ENCODE measurements around the gene PIEZO2.
"Not testable (repeated sequence)": the region's sequence is repeated elsewhere in the genome, so short reads cannot be mapped to it uniquely, and the experiment has no call there.

PIEZO2 gene

DNA sequence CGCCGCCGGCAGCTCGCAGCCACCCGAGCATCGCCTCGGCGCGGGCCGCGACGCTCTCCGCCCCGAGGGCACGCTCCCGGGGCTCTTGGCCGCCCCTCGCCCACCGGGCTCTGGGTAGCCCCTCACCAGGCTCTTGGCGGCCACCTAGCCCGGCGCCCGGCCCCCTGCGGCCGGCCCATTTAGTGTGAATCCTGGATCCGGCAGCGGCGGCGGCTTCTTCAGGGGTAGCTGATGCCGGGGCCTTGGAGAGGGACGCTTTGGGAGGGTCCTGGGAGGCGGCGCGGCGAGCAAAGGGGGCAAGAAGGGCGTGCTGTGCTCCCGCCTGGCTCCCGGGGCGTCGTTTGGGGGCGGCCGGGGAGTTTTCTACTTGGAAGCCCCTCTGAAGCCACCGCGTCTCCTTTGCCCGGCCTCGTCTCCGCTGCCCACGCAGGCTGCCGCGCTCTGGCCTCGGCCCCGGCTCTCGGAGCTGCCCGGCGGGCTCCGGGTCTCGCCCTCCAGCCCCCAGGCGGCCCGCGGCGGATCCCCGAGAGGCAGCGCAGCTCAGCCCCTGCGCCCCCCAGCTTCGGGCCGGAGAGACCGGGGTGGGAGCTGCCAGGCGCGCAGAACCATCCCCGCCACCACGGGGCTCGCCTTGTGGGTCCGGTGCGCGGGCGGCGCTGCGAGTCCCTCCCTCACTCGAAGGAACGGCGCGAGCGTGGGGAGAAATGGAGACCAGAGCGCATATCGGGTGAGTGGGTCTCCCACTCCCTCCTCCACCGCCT is 509 bp downstream of the PIEZO2 start:
- no peak for DNase-seq

DNA sequence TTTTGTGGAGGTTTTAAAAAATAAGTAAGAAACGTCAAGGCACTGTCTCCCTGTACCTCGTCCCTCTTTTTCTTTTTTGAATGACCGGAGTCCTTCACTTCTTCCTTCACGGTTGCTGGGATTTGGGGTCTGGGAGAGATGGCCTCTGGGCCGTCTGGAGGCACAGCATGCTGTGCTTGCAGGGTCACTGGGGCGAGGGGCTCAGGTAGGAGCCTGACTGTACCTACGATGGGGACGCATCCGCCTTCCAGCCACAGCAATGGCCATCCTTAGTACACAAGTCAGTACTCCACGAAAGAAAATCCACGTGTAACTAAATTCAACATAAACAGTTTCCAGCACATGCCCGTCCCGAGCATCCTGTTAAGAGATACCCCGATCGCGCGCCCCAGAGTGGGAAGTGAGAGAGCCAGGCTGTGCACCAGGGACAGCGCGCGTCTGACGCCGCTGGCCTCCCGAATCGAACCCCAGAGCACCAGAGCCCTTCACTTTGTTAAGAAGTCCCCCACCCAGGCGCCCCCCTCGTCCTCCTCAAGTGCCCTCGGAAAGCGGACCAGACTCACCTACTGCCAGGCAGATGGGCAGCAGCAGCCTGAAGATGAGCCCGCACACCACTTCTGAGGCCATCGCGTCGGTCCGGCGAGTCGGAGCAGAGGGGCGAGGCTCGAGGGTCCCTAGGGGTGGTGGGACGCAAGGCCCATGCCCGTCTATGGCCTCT is 1.2 kb downstream of the PIEZO2 start:
- no peak for DNase-seq

DNA sequence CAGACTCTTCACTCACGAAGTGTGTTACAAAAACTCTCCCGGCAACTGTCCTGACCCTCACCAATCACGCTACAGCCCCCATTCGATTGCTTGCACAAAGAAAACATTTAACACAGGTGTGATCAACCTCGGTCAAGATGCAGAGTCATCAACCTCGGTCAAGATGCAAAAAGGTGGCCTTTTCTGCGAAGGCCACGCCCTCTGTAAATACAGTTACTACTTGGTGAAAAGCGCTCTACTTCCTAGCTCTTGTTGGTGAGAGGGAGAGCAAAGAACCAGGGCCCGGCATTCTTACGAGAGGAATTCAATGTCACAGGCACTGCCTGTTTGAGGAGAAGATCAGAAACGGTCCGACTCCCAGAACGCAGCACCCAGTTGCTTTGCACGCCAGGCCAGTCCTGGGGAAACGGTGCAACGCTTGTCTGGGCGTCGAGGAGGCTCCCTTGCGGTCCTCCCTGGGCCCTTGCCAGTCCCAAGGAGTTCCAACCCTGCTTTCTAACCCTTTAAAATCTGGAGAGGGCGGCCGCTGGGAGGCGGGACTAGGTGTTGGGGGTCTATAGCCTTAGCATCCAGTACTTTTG is 1.9 kb downstream of the PIEZO2 start:
- no peak for DNase-seq

DNA sequence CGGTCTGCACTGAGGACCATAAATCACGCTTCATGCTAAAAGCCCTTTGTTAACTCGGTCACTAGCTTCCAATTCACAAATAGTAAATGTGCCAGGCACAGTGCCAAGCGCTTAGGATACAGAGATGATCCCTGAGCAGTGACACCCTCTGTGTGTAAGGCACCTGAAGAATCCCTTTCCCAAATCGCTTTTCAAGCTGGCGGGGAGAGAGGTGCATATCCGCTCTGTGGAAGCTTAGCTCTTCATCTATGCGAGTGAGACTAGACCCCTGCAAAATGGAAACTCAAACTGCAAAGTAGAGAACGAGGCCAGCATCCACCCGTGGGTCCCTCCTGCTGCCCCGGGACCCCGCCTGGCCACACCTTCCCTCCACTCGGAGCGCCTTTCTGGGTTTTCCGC is 2.4 kb downstream of the PIEZO2 start:
- no peak for DNase-seq

DNA sequence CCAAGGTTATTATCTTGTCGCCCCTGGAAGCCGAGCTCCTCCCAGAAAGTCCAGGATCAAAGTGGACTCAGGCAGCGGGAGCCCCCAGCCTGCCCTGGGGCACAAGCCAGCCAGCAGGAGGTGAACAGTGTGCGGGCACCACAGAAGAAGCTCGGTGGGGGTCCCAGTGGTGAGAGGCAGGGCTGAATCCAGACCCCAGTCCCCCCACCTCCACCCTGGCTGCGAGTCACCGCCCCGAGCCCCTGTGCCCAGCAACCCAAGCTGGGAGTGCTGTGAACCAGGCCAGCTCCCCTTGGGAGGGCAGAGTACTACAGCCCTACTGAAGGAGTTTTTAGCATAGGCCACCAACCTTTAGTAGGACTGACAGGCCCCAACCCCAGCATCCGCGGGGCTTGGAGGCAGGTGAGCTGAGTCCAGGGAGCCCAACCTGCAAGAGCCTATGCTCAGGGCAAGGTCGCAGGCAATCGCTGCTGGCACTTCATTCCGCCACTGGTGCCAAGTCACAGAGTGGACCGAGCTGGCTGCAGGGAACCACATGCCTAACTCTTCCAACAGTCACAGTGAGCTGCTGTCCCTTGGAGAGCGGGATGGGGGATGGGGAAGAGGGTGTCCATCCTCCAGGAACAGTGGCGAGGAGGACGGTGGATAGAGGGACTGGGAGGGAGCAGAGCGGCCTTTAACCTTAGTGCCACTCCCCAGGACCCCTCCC is 3.0 kb downstream of the PIEZO2 start:
- no peak for DNase-seq

DNA sequence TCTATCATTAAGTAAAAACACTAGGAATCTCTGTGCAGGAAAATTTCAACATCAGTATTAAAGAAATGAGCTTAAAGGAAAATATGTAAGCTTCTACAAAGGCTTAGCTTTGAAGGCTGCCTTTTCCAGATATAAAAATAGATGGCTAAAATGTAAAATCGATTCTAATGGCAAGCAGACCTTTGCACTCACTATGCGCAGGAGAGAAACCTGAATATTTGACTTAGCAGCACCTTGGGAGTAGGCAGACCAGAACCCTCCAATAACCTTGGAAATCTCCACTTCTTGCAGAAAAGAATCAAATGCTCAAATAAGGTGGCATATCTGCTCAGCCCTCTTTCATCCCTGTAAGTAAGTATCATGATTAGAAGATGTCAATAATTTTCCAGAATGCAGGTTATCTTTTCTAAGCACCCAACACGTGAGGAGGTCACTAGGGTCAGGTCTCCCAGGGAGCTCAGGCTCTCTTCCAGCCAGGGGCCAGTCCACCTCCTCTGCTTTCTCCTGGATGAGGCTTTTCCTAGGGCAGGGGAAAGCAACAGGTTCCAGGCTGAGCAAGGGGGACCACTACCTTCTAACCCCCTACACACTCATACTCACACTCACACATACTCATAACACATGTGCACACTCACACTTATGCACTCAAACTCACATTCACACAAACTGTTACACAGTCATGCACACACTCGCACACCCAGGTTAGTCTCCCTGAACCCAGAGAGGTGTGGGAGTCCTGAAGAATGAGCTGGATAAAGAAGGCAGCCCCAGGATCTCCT is 3.8 kb downstream of the PIEZO2 start:
- DNase-seq: no peak

DNA sequence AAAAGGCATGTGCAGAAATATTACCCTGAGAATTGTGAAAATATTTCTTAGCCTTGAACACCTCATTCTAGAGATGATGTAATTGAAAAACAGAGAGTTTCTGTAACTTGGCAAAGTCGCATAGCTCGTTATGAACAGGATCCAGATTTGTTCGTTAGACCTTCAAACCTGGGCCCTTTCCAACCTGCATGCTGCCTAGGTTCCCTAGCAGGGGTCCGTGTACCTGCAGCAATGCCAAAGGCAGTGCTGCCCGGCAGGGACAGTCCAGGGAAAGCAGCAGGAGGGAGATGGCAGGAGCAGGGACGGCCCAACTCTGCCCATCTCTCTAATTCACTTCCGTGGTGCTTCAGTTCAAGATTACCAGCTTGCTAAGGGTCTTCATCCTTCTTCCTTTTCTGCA is 12.0 kb downstream of the PIEZO2 start:
- no peak for DNase-seq

DNA sequence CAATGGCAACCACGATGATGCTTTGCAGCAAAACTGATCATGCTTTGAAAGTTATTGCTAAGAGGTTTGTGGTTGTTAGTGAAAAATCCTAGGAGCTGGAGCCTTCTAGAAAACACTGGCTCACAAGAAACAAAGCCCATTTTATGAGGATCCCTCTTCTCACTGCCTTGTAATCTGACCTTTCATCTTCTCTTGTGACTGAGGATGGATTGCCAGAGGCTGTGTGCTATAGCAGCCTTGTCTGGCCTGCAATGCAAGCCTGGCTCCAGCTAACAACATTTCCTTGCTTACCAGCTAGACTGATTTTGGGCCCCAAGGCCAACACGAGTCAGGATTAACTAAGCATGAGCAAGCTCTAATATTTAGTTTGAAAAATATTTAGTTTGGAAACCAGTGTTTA is 13.1 kb downstream of the PIEZO2 start:
- DNase-seq: no peak

DNA sequence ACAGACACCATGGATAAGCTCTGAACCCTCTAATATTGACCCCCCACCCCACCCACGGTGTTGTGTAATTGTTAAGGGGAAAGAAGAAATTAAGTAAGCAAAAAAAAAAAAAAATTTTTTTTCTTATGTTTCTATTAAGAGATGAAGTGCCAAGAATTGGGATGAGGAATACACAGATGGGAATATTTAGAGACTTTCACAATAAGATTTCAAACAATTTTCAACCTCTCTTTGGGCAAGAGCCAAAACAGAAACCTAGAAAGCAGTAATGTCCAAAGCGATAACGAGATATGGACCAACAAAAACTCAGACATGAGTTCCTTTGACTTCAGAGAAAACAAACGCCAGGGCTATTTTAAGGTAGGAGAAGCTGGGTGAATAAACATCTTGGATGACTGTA is 14.4 kb downstream of the PIEZO2 start:
- DNase-seq: no peak

DNA sequence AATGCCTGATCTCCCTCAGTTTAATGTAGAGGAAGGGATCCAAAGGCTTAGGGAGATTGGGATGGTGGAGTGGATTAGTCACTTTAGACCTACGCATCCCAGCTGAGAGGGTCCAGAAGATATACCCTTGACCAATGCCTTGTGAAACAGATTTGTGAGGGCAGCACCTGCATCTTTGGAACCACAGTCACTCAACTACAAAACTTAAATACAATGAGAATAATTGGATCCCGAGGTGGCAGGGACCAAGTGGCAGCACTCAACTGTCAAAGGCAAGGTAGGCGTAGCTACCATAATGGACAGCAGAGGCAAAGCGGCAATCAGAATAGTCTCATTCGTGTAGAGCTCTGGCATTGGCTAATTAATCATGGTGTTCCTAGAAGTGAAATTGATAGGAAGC is 20.3 kb downstream of the PIEZO2 start:
- not testable (repeated sequence) for DNase-seq

DNA sequence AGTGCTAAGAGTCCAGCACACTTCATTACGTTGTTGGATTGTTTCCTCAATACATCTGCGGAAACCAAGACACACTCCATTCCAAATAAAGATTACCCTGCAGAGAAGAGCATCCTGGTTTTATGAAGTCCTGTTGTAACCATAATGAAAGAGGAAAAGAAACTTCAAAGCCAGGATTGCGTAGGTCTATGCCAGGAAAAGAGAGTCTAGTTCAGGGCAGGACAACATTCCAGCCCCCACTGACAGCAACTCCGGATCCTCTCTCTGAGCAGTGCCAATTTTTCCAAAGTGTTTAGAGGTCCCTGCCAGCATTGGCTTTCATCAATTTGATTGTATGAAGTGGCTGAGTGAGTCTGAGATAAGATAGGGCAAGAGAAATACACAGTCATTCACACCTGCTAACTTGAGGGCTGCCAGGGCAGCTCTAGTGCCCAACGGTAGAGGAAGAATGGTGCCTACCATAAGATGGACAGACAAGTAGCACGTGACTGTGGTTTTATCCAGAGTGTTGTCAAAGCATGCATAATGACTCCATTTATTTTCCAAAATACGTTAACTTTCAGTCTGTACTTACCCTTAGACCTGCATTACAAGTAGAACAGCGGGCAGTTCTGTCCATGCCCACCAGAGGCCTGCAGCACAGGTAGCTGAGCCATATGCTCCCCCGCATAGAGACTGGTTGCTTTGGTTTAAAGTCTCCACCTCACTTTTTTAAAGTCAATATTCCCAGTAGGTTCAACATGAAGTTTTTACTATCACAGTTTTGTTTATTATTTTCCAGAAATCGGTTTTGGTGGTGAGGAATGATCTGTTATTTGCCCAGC is 23.7 kb downstream of the PIEZO2 start:
- no peak for DNase-seq

DNA sequence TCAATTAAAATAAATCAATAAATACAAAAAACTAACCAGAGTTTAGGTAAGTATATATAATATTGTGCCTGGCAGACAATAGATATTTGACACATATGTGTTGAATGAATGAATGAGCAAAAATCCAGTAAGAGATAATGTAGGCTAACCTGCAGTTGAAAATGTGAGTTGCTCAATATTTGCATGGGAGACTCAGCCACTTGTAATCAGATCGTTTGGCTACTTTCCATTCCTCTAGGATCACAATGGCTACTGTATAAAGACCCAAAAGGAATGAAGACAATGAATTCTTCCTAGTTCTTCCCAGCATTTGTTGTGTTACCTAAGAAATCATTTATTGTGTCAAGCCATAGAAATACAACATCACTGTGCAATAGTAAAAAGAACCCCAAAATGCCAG is 25.3 kb downstream of the PIEZO2 start:
- DNase-seq: no peak

DNA sequence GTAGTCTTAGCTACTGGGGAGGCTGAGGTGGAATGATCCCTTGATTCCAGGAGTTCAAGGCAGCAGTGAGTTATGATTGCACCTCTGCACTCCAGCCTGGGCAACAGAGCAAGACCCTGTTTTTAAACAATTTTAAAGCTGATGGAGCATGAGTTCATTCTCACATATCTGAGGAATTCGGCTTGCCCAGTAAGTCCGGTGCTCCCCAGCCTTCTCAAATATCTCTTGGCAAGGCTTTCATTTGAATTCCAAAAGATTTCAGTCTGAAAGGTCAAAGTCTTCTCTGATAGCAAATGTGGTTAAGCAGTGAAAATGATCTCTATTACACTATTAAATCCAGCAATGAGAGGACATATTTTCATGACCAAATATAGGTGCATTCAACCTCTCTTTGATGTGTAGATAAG is 27.9 kb downstream of the PIEZO2 start:
- no peak for DNase-seq

DNA sequence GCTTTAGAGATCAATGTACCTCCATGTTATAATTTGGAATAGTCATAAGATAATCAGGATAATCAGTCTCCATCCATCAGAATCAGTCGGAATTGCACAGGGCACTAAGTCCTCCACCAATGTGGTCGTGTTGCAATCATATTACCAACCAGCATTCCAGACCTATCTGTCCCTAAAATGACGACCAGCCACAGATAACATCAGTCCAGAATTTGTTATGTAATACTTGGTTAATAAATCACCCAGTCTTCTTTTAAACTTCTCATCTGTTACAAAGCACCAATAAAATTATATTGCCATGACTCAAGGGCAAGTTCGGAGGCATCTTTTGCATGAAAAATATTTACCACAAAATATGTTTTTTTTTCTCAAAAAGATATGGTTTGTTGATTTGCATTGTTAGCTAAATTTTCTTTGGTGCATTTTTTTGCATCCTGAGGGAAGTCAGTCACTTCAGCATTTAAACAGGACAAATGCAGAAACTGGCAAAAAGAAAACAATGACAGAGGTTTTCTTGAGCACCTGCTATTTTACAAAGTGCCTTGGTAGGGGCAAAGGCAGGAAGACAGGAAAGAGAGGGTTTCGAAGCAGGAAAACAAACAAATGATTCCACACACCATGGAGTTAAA is 29.3 kb downstream of the PIEZO2 start:
- DNase-seq: no peak

DNA sequence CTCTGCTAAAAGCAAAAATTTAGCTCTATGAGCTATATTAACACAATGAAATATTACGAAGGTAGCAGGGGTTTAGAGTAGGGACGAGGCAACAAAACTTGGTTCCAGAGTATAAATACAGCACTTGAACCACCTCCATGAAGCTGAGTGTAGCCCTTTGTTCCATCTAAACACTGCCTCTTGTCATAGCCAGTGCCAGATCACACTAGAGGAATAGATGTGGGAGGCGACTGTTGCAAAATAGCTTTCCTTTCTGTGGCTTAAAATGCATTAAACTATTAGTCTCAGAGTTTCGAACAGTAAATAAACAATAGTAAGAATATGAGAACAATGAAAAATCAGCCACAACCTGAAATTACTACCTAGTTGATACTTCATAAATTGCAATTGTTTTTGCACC is 29.8 kb downstream of the PIEZO2 start:
- DNase-seq: no peak

DNA sequence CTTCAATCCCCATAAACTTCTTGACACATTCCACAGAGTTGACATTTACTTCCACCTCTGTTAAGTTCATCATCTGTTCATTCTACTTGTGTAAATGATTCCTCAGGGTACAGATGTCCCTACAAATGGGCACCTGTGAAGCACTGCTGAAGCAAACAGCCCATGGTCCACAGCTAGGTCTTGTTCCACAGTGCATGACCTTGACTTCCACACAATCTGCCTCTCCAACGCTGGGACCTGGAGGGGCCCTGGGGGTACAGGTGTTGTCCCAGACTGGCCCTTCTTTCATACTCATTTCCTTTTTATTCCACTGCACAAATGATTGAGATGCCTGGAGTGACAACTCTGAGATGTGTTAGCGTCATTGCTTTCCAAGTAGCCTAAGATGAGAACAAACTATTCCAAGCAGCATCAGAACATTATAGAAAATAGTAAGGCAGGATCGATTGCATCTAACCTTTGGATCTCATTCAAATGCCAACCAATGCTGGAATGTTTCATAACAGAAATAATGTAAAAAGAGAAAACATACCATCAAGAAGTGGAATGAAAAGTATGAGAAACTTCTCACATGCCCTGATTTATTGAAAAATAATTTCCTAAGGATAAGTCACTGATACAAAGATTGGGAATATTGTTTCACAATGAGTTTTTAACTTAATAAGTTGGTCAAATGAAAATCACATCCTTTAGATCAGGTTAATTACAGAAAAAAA is 31.2 kb downstream of the PIEZO2 start:
- DNase-seq: no peak

DNA sequence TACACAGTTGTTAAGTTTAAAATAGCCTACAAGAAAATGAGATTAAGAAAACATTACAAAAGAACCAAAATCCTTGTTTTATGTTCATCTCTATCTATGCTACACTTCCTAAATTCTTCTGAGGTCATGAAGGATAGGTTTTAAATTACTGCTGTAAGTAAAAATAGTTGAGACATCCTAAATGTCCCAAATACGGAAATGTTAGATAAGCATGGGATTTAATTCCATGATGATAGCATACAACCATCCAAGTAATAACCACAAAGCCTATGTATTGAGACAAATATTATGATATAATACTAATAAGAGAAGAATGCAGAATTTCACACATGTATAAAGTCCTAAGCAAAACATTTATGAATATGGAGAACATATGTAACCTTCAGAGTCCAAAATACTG is 34.1 kb downstream of the PIEZO2 start:
- no peak for DNase-seq

DNA sequence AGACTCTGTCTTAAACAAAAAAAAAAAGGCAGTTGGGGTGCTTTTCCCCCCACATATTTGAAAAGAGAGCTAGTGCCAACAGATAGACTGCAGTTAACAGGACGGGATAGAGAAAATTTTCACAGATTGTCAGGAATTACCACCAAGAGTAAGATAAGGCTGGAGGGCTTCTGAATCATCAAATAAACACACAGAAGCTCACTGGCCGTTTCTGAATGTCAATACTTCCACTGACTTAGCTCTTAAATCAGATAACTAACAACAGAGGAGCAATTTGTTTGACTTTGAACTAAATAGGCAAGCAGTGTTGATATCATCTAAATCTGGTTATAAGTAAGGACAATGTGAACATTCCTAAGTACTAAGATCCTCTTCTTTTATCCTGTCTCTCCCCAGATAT is 34.7 kb downstream of the PIEZO2 start:
- DNase-seq: no peak

DNA sequence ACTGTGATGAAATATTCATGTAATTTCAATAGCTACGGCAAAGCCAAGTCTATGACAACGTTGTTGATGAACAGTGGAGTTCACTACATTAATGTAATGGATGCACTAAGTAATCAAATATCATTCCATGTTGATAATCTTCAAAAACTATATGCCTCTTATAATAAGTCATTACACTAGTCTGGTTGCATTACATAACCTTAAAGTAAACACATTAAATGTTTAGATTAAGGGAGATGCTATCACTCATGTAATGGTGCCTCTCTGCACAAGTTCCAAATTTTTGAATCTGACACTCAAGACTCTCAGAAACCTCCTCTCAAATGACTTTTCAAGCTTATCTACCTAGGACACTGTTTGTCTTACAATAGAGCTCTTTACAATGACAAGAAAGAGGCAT is 35.4 kb downstream of the PIEZO2 start:
- DNase-seq: no peak

DNA sequence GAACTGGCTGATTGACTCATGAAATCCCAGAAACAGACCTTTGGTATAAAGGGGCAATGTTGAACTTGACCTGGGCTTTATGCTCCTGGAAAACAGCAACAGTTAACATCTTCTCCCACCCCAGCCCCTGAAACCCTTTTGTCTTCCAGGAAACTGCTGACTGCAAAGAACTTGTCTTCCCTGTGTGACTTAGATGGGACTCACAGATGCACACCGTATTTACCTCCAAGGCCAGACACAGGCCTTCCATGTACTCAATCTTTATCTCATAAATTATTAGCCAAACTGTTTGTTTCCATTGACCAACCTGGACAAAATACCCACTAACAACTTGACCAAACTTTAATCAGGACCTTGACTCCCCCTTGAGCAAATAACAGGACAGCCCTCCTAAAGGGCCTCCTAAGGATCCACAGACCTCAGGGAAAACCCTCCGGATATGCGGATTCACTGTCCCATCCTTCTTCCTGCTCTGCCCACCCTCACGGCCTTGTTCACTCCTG is 36.3 kb downstream of the PIEZO2 start:
- no peak for DNase-seq

DNA sequence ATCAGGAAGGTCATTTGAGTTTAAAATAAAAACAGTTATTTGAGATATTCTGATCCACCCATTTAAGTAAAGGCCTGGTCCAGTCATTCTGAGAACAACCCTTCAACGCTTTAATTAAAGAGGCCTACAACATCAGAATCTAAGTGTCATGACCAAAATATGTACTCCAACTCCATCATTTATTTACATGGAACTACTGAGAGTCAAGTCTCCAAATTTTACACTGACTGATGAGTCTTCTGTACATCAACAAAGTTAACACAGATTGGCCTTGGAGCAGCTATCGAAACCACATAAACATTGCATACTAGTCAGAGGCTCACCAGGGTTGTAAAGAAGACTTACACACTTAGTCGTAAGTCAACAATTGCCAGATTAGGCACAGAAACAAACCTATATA is 37.1 kb downstream of the PIEZO2 start:
- DNase-seq: no peak

Data from stimulated activated naive CD4-positive, alpha-beta T cell treated with Interleukin-2 at 50 U/mL for 16 hours (primary cell).